ENCODE results near the gene SSBP4. TPM values are rescaled to one million over a fixed set of nuclear protein-coding genes. Genes with fewer than 3 reads are reported as not detected.

The SSBP4 gene
- total RNA-seq, 1 donor from 2014 or later: 24.8 TPM

- no peak for DNase-seq
Observed at GRCh38 chr19:18445262-18445948, 26.2 kb downstream of the SSBP4 start.

- DNase-seq: no peak
Observed at GRCh38 chr19:18446145-18446810, 27.1 kb downstream of the SSBP4 start.

DNA sequence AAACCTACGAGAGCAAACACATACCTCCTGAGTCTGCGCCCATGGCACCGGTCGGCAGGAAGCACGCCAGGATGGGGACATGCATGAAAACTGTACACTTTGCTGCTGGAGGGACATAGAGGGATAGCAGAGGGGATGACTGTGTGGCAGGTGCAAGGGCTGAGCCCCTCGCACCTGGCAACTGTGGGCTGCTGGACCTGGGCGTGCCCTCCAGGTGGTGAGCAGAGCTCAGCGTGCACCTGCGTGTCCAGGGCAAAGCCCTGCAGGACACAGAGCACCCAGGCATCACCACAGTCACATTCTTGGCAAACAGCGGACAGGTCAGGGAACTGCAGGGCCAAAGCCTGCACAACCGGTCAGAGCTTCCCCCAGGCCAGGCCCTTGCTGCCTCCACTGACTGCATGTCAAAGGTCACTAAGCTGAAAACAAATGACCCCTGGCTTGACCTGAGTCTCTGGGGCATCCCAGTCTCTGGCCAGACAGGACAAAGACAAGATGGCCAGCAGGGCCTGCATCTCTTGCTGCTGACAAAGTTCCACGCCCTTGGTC, 27.7 kb downstream of the SSBP4 start:
- no peak for DNase-seq

DNA sequence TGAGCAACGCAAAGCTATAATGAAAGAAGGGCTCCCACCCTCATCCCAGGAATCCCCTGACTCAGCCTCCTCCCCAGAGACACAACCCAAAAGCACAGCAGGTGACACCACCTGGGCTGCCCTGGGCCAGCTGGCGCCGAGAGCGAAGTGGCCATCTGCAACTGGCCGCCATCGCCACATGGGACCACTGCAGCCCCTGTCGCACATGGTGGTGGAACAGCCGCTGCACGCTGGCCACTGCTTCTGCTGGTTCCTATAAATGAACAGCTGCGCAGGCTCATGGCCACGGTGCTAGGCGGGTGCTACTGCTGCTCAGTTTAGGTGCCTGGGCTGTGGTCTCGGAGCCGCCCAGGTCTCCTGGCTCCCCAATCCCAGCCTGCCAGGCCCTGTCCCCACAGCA, 30.4 kb downstream of the SSBP4 start:
- no peak for DNase-seq

GRCh38 chr19:18450021-18450930, 31.1 kb downstream of the SSBP4 start:
- no peak for DNase-seq

DNA sequence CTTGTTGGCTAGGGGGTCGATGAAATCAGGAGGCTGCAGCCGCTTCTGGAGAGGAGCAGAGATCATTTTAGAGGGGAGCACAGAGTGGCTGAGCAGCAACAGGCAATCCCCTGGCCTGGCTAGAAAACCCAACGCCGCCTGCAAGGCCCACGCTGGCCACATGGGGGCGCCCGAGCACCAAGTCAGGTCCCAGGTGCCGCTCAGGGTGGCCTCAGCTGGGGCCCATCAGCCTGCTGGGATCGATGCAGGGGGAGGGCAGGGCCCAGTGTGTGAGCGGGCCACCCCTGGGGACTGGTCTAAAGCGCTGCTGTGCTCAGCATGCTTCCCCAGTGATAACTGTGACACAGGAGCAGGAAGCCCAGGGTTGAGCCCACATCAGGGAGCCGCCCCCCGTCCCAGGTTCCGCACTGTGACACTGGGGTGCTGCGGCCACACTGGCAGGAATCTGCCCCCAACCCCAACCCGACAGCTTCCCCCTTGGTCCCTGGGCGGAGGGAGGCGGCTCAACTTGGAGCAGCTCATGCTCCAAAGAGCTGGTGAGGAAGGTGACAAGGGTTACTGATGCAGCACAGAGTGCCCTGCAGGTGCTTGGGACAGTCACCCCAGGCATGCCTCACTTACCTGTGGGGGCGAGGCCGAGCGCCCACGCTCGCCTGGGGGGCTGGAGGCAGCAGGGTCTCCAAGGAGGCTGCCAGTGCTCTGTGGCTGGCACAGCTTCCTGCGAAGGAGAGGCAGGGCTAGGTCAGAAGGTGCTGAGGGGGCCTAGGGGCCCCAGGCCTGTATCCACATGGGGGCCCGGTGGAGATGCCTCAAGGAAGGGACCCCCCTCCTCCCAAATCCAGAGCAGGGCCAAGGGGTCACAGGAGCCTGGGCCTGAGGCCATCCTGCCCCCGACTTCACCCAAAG, 32.0 kb downstream of the SSBP4 start:
- DNase-seq: peak; percentile 58

DNA sequence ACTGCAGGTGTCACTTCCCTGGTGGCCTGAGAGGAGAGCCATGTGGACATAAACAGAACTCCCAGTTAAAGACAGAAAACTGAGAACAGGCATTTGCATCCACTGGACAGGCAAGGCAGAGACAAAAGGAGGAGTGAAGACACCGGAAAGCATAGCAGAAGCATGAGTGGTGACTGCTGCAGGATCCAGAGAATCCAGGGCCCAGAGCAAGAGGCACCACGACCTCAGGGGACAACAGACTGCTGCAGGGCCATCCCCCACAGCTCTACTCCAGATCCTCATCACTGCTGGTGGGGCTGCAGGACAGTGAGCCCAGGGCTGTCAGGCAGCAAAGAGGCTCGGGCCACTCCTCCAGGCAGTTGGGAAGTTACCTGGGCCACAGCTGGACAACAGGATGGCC, 33.2 kb downstream of the SSBP4 start:
- no peak for DNase-seq

GRCh38 chr19:18453269-18454024, 34.2 kb downstream of the SSBP4 start:
- no peak for DNase-seq

- DNase-seq: no peak
Observed at GRCh38 chr19:18456279-18456678, 37.1 kb downstream of the SSBP4 start.

DNA sequence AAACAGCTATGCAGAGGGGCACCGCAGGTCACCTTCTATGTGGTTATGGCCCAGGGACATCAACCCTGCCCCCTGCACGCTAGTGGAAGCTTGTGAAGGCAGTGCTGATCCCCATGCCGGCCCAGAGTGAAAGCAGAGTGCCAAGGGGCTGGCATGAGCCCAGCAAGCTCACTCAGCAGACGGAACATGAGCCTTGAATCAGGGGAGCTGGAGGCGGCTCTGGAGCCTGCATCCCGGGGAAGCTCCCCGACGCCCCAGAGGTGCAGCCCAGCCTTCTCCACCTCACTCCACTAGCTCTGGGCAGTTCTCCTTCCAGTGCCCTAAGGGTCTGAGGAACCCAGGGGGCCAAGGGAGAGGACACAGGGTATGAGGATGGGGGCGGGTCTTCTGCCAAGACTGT, 37.8 kb downstream of the SSBP4 start:
- no peak for DNase-seq

DNA sequence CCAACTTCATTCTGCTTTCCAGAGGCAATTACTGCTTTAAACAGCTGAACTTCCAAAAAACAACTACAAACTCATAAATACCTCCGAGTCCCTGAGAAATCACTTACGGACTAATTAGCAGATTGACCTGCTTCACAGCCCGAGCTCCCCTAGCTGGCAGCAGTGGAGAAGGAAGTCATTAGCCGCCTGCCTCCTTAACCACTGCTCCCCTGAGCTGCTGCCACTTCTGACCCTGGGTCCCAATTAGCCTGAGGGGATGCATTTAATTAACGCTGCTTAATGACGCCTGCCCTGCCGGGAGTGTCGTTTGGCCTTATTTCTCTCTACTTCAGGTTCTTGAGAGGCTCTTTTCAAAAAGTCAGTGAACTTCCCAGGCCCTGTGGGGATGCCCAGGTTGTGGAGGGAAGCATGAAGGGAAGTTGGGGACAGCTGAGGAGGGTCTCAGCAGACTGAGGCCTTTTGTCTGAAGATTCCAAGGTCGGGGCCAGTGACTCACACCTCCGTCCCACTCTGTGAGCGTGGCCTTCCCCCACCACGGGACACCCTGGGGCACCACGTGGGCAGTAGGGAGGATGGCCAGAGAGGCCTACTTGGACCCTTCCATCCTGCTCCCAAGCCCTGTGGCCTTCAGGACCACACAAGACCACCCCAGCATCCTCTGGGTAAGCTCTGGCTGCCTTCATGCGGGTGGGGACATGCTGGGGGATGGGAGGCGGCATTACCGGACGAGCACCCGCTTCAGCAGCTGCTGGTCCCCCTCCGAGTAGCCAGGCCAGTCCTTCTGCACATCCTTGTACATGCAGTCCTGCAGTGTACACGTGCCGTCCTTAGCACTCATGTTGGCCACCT, 38.5 kb downstream of the SSBP4 start:
- no peak for DNase-seq

GRCh38 chr19:18460900-18461299, 41.7 kb downstream of the SSBP4 start:
- DNase-seq: no peak

- DNase-seq: no peak
Observed at GRCh38 chr19:18461471-18461870, 42.3 kb downstream of the SSBP4 start.

DNA sequence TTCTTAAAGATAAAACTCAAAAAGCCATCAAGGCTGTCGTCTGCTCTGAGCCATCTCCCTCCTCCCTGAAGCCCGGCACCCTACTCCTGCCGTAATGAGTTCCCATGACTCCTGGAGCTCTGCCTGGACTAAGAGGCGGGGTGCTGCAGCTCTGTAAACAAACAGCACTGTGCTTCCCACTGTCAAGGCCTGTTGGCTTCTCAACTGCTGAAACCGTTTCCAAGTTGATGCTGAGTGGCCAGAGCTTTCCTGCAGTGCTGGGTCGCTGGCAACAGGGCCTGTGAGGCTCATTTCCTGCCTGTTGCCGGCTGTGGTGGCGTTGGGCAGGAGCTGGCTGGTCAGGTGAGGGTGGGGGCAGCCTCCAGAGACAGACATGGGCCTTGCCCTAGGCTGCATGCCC, 45.4 kb downstream of the SSBP4 start:
- DNase-seq: no peak

DNA sequence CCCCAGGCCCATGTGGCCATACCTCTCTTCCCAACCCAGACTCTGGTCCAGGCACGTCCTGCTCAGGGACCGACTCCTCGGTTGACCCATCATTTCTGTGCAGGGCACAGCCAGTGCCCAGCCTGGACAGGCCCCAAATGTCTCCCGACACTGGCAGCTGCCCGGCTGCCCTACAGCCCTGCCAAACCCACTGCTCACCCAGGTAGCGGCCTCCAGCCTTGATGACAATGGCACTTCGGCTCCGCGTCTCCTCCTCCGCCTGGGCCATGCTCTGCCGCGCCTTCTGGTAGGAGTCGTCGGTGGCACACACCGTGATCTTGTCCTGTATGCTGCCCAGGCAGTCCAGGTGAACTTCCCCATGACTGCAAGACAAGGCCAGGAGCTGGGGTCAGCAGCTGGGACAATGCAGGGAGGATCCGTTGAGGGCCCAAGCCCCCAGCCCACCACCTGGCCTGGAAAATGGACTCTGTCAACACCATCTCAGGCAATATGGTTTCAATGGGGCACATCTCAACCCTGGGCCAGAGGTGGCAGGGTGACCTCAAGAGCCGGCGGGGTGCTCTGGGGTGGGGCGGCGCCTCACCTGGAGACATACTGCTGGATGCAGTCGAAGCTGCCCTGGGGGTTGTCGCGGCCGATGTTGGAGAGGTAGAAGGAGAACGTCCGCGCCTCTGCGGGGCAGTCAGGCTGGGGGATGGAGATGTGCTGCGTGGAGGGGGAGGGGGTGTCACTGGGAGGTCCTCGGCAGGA, 46.2 kb downstream of the SSBP4 start:
- DNase-seq: no peak

DNA sequence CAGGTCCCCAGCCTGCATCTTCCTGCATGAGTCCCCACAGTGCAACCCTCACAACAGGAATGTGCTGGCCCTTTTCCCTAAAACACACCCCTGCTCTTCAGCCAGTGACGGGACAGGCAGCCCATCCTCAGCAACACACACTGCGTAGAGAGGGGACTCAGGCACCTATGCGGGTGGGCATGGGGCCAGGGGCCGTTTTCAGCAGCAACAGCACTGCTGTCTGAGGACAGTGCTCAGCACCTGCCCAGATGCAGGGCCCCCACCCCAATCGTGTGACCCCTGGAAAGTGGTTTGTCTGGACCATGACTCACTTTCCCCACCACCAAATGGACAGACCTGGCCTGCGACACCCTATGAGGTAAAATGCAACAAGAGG, 46.8 kb downstream of the SSBP4 start:
- DNase-seq: no peak

DNA sequence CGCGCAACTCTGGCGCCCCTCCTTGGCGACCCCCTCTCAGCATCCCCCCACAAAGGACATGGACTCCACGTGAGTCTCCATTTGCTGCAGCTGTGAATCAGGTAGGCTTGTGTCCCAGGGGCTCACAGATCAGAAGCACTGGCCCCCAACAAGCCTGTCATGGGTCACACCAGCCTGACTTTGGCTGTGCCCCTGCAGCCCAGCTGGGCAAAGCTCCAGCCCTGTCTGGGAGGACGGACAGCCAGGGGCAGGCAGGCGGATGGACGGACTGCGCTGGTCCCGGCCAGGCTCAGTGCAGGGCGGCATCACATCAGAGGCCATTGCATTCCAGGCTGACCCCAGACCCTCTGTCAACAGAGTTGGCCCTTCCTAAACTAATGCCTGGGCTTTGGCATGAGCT, 47.2 kb downstream of the SSBP4 start:
- DNase-seq: no peak

- DNase-seq: no peak
Observed at GRCh38 chr19:18467978-18468377, 48.8 kb downstream of the SSBP4 start.

DNA sequence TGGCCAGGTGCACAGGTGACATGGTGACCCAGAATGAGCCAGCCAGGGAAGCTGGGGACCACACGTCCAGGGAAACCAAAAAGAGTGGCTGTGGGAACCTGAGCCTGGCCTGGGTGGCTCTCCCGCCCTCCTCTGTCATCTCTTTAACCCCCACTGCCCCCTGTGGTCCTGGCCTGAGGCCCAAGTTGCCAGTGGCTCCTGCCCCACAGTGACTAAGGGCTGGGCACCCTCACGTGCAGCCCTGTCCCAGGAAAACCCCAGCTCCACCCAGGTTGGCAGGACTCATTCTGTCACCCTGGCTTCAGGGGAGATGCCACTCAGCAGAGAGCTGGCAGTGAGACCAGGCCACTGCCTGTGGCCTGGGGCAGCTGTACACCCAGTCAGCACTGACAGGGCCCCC, 49.3 kb downstream of the SSBP4 start:
- DNase-seq: no peak
